HepG2 (cell line): ENCODE results near the gene SERPINA3. TPM values are rescaled to one million over a fixed set of nuclear protein-coding genes. Genes with fewer than 3 reads are reported as not detected.

Experiments
- ATAC-seq: fragments of 200-7000 bp; cut with Tn5 transposase; 3 replicates; pipeline ENCODE4 v1.9.1; 2020; ENCODE audit warnings: mild to moderate bottlenecking, moderate library complexity
- BruUV-seq: library from RNA; stranded (reverse); fragments of 400-500 nt; replicated peaks from 2 replicates; lab custom pipeline; 2021; lab: Mats Ljungman, UMichigan
- CTCF ChIA-PET: fragments of 300-600 bp; formaldehyde crosslinking; extraction: SDS; loops from one replicate; lab custom pipeline; 2021; ENCODE audit warnings: low total read pairs, inconsistent platforms, low intra/inter-chr PET ratio; lab: Yijun Ruan, JAX
- POLR2A ChIA-PET: fragments of 350-600 bp; sonication (Branson Sonifier 250); formaldehyde crosslinking; loops from one replicate; lab custom pipeline; 2020; ENCODE audit warnings: antibody characterized with exemption, inconsistent platforms; lab: Yijun Ruan, JAX
- DNase-seq: peaks from one replicate; pipeline ENCODE4 v3.0.0-alpha.2; 2015; ENCODE audit warnings: low spot score
- FAIRE-seq: peaks from 3 replicates; lab custom pipeline; 2011; peaks lifted over from hg19 to GRCh38; lab: Jason Lieb, UNC
- H2AFZ ChIP-seq: one replicate; pipeline ENCODE4 v1.6.1; 2011; ENCODE audit warnings: low read length, inconsistent platforms
- H3K27ac ChIP-seq: fragments of 300-600 bp; 3 replicates; pipeline ENCODE4 v1.8.0; 2011; ENCODE audit warnings: mixed run types, mild to moderate bottlenecking, mixed read lengths, low read length, inconsistent platforms; ENCODE audit not compliant: insufficient read depth; ENCODE audit errors: extremely low read length
- H3K27me3 ChIP-seq, 2 experiments: fragments of 200-600 bp in 1 of 2; 2 replicates in 1 of 2; 3 replicates in 1 of 2; pipeline versions ENCODE4 v1.6.0 to v1.8.0; 2011; ENCODE audit warnings: low read length in 2 of 2, mild to moderate bottlenecking in 2 of 2, moderate library complexity in 2 of 2, inconsistent platforms in 1 of 2; ENCODE audit not compliant: insufficient read depth in 2 of 2, control insufficient read depth in 1 of 2
- H3K36me3 ChIP-seq, 2 experiments: fragments of 200-600 bp in 1 of 2; replicated peaks in 1 of 2; 2 replicates in 1 of 2; 3 replicates in 1 of 2; pipeline versions ENCODE4 v1.5.1 to v1.8.0; 2011; ENCODE audit warnings: low read length in 2 of 2, inconsistent platforms in 1 of 2; ENCODE audit not compliant: insufficient read depth in 2 of 2, control insufficient read depth in 1 of 2
- H3K4me1 ChIP-seq: 2 replicates; pipeline ENCODE4 v1.5.1; 2012; ENCODE audit warnings: low read length, inconsistent platforms; ENCODE audit not compliant: insufficient read depth
- H3K4me2 ChIP-seq: 2 replicates; pipeline ENCODE4 v1.6.0; 2011; ENCODE audit warnings: low read depth, low read length, inconsistent platforms
- H3K4me3 ChIP-seq, 3 experiments: fragments of 200-600 bp in 1 of 3; sonication (generic), shearing (Covaris generic) in 1 of 3; replicated peaks in 1 of 3; 2 replicates each; pipeline ENCODE4 v1.5.1; 2011 to 2016; ENCODE audit warnings: low read length in 3 of 3, inconsistent platforms in 2 of 3, low read depth in 2 of 3, mild to moderate bottlenecking in 2 of 3, control low read depth in 1 of 3, mixed read lengths in 1 of 3; ENCODE audit not compliant: insufficient read depth in 1 of 3
- H3K79me2 ChIP-seq: one replicate; pipeline ENCODE4 v1.6.1; 2011; ENCODE audit warnings: low read length, inconsistent platforms; ENCODE audit not compliant: insufficient read depth
- H3K9ac ChIP-seq: 2 replicates; pipeline ENCODE4 v1.6.0; 2011; ENCODE audit warnings: mild to moderate bottlenecking, low read depth, low read length, inconsistent platforms; ENCODE audit not compliant: insufficient read depth
- H3K9me3 ChIP-seq: 2 replicates; pipeline ENCODE4 v1.5.1; 2012; ENCODE audit warnings: mild to moderate bottlenecking, low read length
- H4K20me1 ChIP-seq: 2 replicates; pipeline ENCODE4 v1.6.0; 2011; ENCODE audit warnings: inconsistent platforms, mild to moderate bottlenecking, low read length, moderate library complexity; ENCODE audit not compliant: insufficient read depth
- BRD4 ChIP-seq: sonication (generic); formaldehyde crosslinking; IDR thresholded peaks from 2 replicates; pipeline ENCODE4 v1.4.0; 2020; ENCODE audit warnings: missing genetic modification reagents
- GTF2F1 ChIP-seq: fragments of 150-350 bp; IDR thresholded peaks from 2 replicates; pipeline ENCODE4 v1.6.1; 2014; ENCODE audit warnings: low read length
- KLF6 ChIP-seq: IDR thresholded peaks from 2 replicates; pipeline ENCODE4 v1.8.0; 2016; ENCODE audit warnings: missing biosample characterization, missing genetic modification reagents
- MEIS2 ChIP-seq: sonication (generic); formaldehyde crosslinking; IDR thresholded peaks from 2 replicates; pipeline ENCODE4 v1.9.0; 2021; ENCODE audit warnings: mild to moderate bottlenecking, missing genetic modification reagents
- MXD4 ChIP-seq: IDR thresholded peaks from 2 replicates; pipeline ENCODE4 v1.6.1; 2016; ENCODE audit warnings: mild to moderate bottlenecking, missing biosample characterization, missing genetic modification reagents
- NR2F2 ChIP-seq: IDR thresholded peaks from 2 replicates; pipeline ENCODE4 v1.6.1; 2012; ENCODE audit warnings: low read depth, inconsistent platforms, borderline replicate concordance
- PAX8 ChIP-seq: sonication (generic); formaldehyde crosslinking; IDR thresholded peaks from 2 replicates; pipeline ENCODE4 v1.8.0; 2022; ENCODE audit warnings: mild to moderate bottlenecking, missing genetic modification reagents, borderline replicate concordance
- TBP ChIP-seq: sonication (generic); formaldehyde crosslinking; IDR thresholded peaks from 2 replicates; pipeline ENCODE4 v1.5.0; 2020; ENCODE audit warnings: missing genetic modification reagents
- ZBED4 ChIP-seq: sonication (generic); formaldehyde crosslinking; IDR thresholded peaks from 2 replicates; pipeline ENCODE4 v1.4.0; 2020; ENCODE audit warnings: missing genetic modification reagents, borderline replicate concordance
- ZKSCAN8 ChIP-seq: IDR thresholded peaks from 2 replicates; pipeline ENCODE4 v1.6.1; 2016; ENCODE audit warnings: borderline replicate concordance, missing genetic modification reagents, missing compliant biosample characterization
- ZNF101 ChIP-seq: sonication (generic); formaldehyde crosslinking; IDR thresholded peaks from 2 replicates; pipeline ENCODE4 v1.4.0; 2020; ENCODE audit warnings: mild to moderate bottlenecking, low read depth, missing genetic modification reagents, borderline replicate concordance
- ZNF451 ChIP-seq: sonication (generic); formaldehyde crosslinking; IDR thresholded peaks from 2 replicates; pipeline ENCODE4 v1.5.0; 2020; ENCODE audit warnings: mild to moderate bottlenecking, missing genetic modification reagents
- ZNF788 ChIP-seq: sonication (generic); formaldehyde crosslinking; IDR thresholded peaks from 2 replicates; pipeline ENCODE4 v1.5.0; 2020; ENCODE audit warnings: mild to moderate bottlenecking, missing genetic modification reagents, borderline replicate concordance
- ZSCAN25 ChIP-seq: sonication (generic); formaldehyde crosslinking; IDR thresholded peaks from 2 replicates; pipeline ENCODE4 v1.8.0; 2022; ENCODE audit warnings: mild to moderate bottlenecking, missing genetic modification reagents
- WGBS: methylation state at CpG from one replicate; pipeline ENCODE4 v1.1.6; 2017; ENCODE audit warnings: low lambda C conversion rate; 5-methylcytosine and 5-hydroxymethylcytosine counted together
- in situ Hi-C: cut with HindIII; loops from 2 replicates; pipeline ENCODE4 v1.10.0; 2017; ENCODE audit warnings: low pct_unique_long_range_greater_than_20kb; ENCODE audit not compliant: extremely low pct_ligation_motif_present
- intact Hi-C: fragments of 100-400 bp; cut with micrococcal nuclease; formaldehyde crosslinking; loops from one replicate; pipeline ENCODE4 v1.10.0; 2022; ENCODE audit not compliant: unreplicated experiment
- polyA plus RNA-seq, 8 experiments: library from polyadenylated mRNA; depleted of rRNA in 3 of 8; stranded (reverse) in 7 of 8; unstranded in 1 of 8; fragments of >200 nt; fragmentation: Illumina TruSeq in 4 of 8; extraction: Trizol in 4 of 8; gene quantifications; 2 replicates each; pipeline versions ENCODE4 v1.2.1 to v1.2.3, GENCODE V29; 2011 to 2016; ENCODE audit warnings: low read depth in 4 of 8, missing spikeins in 1 of 8, mixed read lengths in 1 of 8; ENCODE audit not compliant: insufficient read depth in 1 of 8
- total RNA-seq, 5 experiments: library from RNA; depleted of rRNA; stranded (reverse); fragments of >200 nt; fragmentation: Illumina TruSeq; extraction: Trizol; gene quantifications; 2 replicates each; pipeline ENCODE4 v1.2.3, GENCODE V29; 2016; ENCODE audit warnings: low read depth in 1 of 5

Gene SERPINA3
- total and polyA plus RNA-seq, 2 of the 13 experiments (the other 11 are each of a cell fraction or from before 2014, with no cell fraction given) = 825 to 2,200 TPM

- H3K4me3 ChIP-seq = no peak overlapping the region
- BruUV-seq = no TSS peak
- in situ Hi-C loops = no loop called here
- WGBS = 31% methylated on average over 2 of the region's 2 CpGs
- peaks cover 0 to 16% of the 10 kb centered on the region in 2 experiments; a peak in 3 of 5 replicates for H3K27me3 ChIP-seq
- intact Hi-C loops = no loop called here
- no peaks in the 10 kb centered on the region for H3K79me2 ChIP-seq
- TF ChIP-seq ZKSCAN8 (CRISPR knock-in tag) (no peak), ZNF451 (CRISPR knock-in tag) (no peak), NR2F2 (no peak), ZNF788 (CRISPR knock-in tag) (no peak), KLF6 (no peak), ZNF101 (CRISPR knock-in tag) (no peak), MEIS2 (CRISPR knock-in tag) (no peak), PAX8 (no peak), MXD4 (CRISPR knock-in tag) (no peak), TBP (CRISPR knock-in tag) (no peak), GTF2F1 (no peak), ZBED4 (CRISPR knock-in tag) (no peak), ZSCAN25 (CRISPR knock-in tag) (no peak), BRD4 (CRISPR knock-in tag) (no peak)
- H3K4me2 ChIP-seq = no peak overlapping the region
- H3K36me3 ChIP-seq = no peaks in the 10 kb centered on the region
- CTCF ChIA-PET = no interaction called here
- POLR2A ChIA-PET = no interaction called here
- peaks cover 13% of the 10 kb centered on the region; the same call in 1 of the 2 replicates for H3K4me1 ChIP-seq
- DNase-seq (no peak), FAIRE-seq (no peak), ATAC-seq (no peak)
- H4K20me1 ChIP-seq = no peaks in the 10 kb centered on the region
- H3K27ac ChIP-seq = no peak overlapping the region
- no peak overlapping the region for H3K9ac ChIP-seq
- no peak overlapping the region for H2AFZ ChIP-seq
- no peaks in the 10 kb centered on the region for H3K9me3 ChIP-seq
Measured at GRCh38 chr14:94663538-94663937, 51.3 kb downstream of the SERPINA3 start.
